ENCODE measurements around the gene CCSER1. TPM values are rescaled to one million over a fixed set of nuclear protein-coding genes. Genes with fewer than 3 reads are reported as not detected.

CCSER1 gene
- total RNA-seq, 1 experiment from 2014 or later: 0.05 TPM

DNA sequence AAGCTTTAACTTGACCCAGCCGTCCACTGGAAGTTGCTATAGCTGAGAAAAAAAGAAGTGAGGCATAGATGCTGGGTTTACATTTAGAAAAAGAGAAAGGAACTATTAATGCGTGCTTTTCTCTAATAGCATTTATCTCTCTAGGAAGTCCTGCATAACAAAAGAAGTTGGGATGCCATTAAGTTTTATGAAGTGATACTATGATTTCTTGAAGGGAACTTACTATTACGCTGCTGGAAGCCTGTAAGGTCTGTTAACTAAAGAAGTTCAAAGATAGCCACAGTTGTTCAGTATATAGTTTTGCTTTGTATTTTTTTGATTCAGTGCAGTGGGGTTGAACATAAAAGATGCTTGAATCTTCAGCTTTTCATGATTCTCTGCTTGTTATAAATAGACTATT is 203.4 kb downstream of the CCSER1 start:
- no peaks in the 10 kb centered on the region for H3K36me3 ChIP-seq (ENCODE audit: control insufficient read depth, insufficient read depth, low read length)
- H3K27ac ChIP-seq (ENCODE audit: low read length): no peak overlapping the region
- H3K4me3 ChIP-seq (ENCODE audit: low read depth in 2 of 2, low read length in 2 of 2): no peak overlapping the region
- no peaks in the 10 kb centered on the region for H3K9me3 ChIP-seq (ENCODE audit: control insufficient read depth, insufficient read depth, low read depth, low read length)
- in situ Hi-C loops (cut with HindIII; ENCODE audit: low pct_unique_long_range_greater_than_20kb, low sequenced_read_pairs): no loop called here
- intact Hi-C loops (cut with micrococcal nuclease; ENCODE audit: unreplicated experiment): no loop called here
- no peaks in the 10 kb centered on the region for H3K27me3 ChIP-seq (ENCODE audit: control insufficient read depth, insufficient read depth, low read length)
- no peak for DNase-seq (ENCODE audit: low read depth, low spot score)
- no peaks in the 10 kb centered on the region for H3K4me1 ChIP-seq (ENCODE audit: control insufficient read depth, insufficient read depth, low read length)
- CTCF ChIA-PET: no interaction called here
- TF ChIP-seq SIN3A (IDR thresholded peaks at IDR 0.05; ENCODE audit: borderline replicate concordance, insufficient read depth, low read depth, low read length): no peak
- TF ChIP-seq, protein P1, sequence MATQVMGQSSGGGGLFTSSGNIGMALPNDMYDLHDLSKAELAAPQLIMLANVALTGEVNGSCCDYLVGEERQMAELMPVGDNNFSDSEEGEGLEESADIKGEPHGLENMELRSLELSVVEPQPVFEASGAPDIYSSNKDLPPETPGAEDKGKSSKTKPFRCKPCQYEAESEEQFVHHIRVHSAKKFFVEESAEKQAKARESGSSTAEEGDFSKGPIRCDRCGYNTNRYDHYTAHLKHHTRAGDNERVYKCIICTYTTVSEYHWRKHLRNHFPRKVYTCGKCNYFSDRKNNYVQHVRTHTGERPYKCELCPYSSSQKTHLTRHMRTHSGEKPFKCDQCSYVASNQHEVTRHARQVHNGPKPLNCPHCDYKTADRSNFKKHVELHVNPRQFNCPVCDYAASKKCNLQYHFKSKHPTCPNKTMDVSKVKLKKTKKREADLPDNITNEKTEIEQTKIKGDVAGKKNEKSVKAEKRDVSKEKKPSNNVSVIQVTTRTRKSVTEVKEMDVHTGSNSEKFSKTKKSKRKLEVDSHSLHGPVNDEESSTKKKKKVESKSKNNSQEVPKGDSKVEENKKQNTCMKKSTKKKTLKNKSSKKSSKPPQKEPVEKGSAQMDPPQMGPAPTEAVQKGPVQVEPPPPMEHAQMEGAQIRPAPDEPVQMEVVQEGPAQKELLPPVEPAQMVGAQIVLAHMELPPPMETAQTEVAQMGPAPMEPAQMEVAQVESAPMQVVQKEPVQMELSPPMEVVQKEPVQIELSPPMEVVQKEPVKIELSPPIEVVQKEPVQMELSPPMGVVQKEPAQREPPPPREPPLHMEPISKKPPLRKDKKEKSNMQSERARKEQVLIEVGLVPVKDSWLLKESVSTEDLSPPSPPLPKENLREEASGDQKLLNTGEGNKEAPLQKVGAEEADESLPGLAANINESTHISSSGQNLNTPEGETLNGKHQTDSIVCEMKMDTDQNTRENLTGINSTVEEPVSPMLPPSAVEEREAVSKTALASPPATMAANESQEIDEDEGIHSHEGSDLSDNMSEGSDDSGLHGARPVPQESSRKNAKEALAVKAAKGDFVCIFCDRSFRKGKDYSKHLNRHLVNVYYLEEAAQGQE (IDR thresholded peaks at IDR 0.05; ENCODE audit: insufficient read depth in 1 of 2, low read depth in 2 of 2, low read length in 1 of 2): no peak
- no peak for TF ChIP-seq POLR2AphosphoS5 (IDR thresholded peaks at IDR 0.05; ENCODE audit: low read depth, low read length)
- TF ChIP-seq, protein P2, sequence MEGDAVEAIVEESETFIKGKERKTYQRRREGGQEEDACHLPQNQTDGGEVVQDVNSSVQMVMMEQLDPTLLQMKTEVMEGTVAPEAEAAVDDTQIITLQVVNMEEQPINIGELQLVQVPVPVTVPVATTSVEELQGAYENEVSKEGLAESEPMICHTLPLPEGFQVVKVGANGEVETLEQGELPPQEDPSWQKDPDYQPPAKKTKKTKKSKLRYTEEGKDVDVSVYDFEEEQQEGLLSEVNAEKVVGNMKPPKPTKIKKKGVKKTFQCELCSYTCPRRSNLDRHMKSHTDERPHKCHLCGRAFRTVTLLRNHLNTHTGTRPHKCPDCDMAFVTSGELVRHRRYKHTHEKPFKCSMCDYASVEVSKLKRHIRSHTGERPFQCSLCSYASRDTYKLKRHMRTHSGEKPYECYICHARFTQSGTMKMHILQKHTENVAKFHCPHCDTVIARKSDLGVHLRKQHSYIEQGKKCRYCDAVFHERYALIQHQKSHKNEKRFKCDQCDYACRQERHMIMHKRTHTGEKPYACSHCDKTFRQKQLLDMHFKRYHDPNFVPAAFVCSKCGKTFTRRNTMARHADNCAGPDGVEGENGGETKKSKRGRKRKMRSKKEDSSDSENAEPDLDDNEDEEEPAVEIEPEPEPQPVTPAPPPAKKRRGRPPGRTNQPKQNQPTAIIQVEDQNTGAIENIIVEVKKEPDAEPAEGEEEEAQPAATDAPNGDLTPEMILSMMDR (IDR thresholded peaks at IDR 0.05): no peak
- no peak for TF ChIP-seq TCF7L2 (IDR thresholded peaks at IDR 0.05; ENCODE audit: low read depth, low read length)
- no TSS peak for BruUV-seq (replicated peaks)
- POLR2A ChIA-PET: no interaction called here
- ATAC-seq: no peak

DNA sequence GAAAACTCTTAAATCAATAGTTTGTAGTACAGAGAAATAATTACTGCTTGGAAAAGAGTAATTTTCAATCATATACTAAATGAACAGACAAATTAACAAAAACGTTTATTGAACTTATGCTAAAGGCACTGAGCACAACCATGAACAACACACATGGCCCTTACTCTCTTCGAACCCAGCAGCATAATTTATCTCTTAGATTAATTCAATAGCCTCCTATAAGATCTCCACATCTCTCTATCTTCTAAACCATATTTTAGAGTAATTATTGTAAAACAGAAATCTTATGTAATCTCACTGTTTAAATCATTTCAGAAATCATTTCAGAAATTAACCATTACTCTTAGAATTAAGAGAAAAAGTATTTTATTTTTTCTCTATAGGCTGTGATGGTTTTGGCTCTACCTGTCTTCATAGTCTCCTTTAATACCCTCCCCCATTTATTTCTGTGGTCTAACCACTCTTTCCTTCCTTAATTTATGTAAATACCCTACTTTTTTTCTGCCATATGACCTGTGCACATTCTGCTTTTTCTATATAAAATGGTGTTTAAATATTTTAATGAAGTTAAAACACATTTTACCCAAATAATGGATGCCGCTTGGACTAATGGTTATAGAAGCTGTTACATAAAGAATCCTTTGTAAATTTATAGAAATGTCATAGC is 218.5 kb downstream of the CCSER1 start:
- Histone ChIP-seq H3K27ac (ENCODE audit: low read length) (no peak overlapping the region), H3K27me3 (ENCODE audit: control insufficient read depth, insufficient read depth, low read length) (no peaks in the 10 kb centered on the region), H3K4me1 (ENCODE audit: control insufficient read depth, insufficient read depth, low read length) (no peaks in the 10 kb centered on the region), H3K9me3 (ENCODE audit: control insufficient read depth, insufficient read depth, low read depth, low read length) (no peaks in the 10 kb centered on the region), H3K4me3 (ENCODE audit: low read depth in 2 of 2, low read length in 2 of 2) (no peak overlapping the region), H3K36me3 (ENCODE audit: control insufficient read depth, insufficient read depth, low read length) (no peaks in the 10 kb centered on the region)
- intact Hi-C loops (cut with micrococcal nuclease; ENCODE audit: unreplicated experiment) (no loop called here), in situ Hi-C loops (cut with HindIII; ENCODE audit: low pct_unique_long_range_greater_than_20kb, low sequenced_read_pairs) (no loop called here)
- TF ChIP-seq SIN3A (IDR thresholded peaks at IDR 0.05; ENCODE audit: borderline replicate concordance, insufficient read depth, low read depth, low read length) (no peak), TCF7L2 (IDR thresholded peaks at IDR 0.05; ENCODE audit: low read depth, low read length) (no peak), POLR2AphosphoS5 (IDR thresholded peaks at IDR 0.05; ENCODE audit: low read depth, low read length) (no peak)
- TF ChIP-seq, protein P2 (IDR thresholded peaks at IDR 0.05): no peak
- TF ChIP-seq, protein P1 (IDR thresholded peaks at IDR 0.05; ENCODE audit: insufficient read depth in 1 of 2, low read depth in 2 of 2, low read length in 1 of 2): no peak
- ATAC-seq (no peak), DNase-seq (ENCODE audit: low read depth, low spot score) (no peak)
- CTCF ChIA-PET: no interaction called here
- BruUV-seq (replicated peaks): no TSS peak
- POLR2A ChIA-PET: no interaction called here
